ENCODE results near the gene RFX3.

The RFX3 gene

DNA sequence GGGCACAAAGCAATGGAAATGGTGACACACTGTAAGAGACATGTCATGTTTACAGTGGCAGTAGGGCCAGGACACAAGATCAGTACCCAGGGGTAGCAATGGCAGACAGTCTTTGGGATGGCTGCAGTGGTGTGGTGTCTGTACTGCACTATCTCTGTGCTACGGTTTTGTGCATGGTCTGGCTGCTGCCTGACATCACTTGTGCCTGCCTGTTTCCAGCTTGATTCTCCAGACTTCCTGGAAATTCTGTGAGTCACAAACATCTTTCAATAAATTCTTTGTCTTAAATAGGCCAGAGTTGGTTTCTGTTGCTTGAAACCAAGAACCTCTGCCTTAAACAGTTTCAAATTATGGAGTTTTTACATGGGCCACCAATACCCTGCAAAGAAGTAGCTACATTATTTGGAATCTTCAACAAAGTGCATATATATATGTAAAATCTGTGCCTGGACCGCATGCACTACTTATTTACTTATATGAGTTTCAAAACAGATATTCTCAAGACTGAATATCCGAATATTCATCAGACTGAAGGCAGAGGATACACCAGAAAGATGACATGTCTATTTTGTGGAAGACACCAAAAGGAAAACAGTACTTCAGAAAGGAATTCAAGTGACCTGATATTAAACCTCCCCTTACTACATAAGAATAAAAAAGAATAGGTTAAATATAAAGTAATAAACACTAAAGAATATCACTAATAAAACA is 188.1 kb downstream of the RFX3 start:
- TF ChIP-seq, protein P1, sequence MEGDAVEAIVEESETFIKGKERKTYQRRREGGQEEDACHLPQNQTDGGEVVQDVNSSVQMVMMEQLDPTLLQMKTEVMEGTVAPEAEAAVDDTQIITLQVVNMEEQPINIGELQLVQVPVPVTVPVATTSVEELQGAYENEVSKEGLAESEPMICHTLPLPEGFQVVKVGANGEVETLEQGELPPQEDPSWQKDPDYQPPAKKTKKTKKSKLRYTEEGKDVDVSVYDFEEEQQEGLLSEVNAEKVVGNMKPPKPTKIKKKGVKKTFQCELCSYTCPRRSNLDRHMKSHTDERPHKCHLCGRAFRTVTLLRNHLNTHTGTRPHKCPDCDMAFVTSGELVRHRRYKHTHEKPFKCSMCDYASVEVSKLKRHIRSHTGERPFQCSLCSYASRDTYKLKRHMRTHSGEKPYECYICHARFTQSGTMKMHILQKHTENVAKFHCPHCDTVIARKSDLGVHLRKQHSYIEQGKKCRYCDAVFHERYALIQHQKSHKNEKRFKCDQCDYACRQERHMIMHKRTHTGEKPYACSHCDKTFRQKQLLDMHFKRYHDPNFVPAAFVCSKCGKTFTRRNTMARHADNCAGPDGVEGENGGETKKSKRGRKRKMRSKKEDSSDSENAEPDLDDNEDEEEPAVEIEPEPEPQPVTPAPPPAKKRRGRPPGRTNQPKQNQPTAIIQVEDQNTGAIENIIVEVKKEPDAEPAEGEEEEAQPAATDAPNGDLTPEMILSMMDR (conservative IDR thresholded peaks at IDR 0.05), result no peak
- no peak for TF ChIP-seq ZFX (IDR thresholded peaks at IDR 0.05)

DNA sequence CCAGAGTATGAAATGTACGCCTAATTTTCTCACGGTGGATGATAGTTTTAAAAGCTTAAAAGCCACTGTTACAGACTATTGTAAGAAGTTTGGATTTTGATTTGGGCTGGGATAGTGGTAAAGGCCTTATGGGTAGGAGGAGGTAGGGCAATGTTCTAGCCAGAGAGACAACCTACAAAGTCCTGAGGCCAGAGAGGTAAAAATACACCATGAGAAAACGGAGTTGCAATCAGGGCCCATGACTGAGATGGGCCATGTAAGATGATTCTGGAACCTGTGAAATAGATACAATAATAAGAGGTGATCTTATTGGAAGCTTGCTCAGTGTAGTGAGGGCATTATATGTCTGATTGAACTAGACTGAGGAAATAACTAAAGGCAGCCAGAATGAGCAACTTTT is 188.8 kb downstream of the RFX3 start:
- TF ChIP-seq ZFX (IDR thresholded peaks at IDR 0.05), result no peak
- TF ChIP-seq, protein P1 (conservative IDR thresholded peaks at IDR 0.05), result no peak
- no peak overlapping the region for H3K27ac ChIP-seq

More for the DNA sequence above, 188.1 kb downstream of the RFX3 start:
- H3K27ac ChIP-seq, result no peak overlapping the region

DNA sequence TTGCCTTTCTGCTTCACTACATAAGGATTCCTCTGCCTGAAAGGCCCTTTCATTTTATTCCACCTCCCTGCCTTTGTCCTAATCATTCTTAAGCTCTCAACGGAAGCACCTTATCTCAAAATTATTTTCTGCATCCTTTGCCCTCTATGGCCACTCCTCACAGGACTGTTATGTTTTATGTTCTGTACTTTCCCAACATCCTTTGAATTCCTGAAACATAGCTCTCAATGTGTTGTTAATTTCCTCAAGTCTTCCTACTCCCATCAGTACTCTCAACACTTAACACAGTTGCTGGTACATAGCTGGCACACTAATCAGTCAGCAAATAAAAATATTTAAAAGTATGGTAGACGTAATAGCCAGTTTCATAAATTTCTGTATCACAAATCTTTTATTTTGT is 193.0 kb downstream of the RFX3 start:
- TF ChIP-seq, protein P1 (conservative IDR thresholded peaks at IDR 0.05), result no peak
- no peak for TF ChIP-seq ZFX (IDR thresholded peaks at IDR 0.05)
- H3K27ac ChIP-seq, result no peak overlapping the region

DNA sequence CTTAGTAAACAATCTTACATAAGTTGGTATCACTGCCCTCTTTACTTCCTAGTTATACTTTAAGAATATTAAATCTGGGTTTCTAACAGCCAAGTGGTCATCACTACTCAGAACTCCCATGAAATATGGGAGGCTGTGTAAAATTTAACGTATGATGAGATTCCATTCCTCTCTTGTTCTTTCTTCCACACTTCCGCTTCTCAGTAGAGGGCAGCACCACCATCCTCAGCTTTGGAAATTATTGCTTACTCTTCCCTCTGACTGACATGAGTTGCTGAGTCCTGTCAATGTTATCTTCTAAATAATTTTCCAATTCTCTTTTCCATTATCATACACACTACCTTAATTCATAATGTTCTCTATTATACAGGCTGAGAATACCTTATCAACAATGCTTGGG is 194.0 kb downstream of the RFX3 start:
- TF ChIP-seq, protein P1 (conservative IDR thresholded peaks at IDR 0.05), result peak; percentile 78
- TF ChIP-seq ZFX (IDR thresholded peaks at IDR 0.05), result no peak

DNA sequence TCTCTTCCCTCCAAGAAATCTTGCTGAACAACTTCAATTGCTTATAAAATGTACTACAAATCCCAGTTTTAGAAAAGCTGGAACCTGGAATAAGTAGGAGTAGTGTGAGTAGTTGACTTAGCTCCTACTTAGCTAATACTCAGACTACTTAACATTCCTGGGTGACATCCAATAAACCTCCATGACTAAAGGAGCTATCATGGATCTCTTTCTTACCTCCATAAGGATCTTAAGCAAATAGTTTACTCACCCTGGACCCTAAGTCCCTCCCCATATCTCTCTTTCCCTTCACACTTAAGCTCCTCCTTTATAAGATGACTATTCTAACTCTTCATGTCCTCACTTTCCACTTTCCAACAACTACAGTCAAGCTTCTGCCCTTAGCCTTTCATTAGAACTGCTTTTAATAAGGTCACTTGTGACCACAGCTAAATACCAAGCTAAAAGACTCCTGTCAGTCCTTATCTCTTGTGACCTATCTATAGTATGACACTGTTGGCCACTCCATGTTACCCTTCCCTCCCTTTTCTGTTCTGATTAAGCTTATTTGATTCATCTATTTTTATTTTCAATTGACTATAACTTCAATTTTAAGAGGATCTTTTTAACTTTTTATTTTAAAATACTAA is 194.9 kb downstream of the RFX3 start:
- TF ChIP-seq, protein P1 (conservative IDR thresholded peaks at IDR 0.05), result no peak
- no peak for TF ChIP-seq ZFX (IDR thresholded peaks at IDR 0.05)
- no peak overlapping the region for H3K27ac ChIP-seq

More for the DNA sequence above, 194.0 kb downstream of the RFX3 start:
- H3K27ac ChIP-seq, result no peak overlapping the region

DNA sequence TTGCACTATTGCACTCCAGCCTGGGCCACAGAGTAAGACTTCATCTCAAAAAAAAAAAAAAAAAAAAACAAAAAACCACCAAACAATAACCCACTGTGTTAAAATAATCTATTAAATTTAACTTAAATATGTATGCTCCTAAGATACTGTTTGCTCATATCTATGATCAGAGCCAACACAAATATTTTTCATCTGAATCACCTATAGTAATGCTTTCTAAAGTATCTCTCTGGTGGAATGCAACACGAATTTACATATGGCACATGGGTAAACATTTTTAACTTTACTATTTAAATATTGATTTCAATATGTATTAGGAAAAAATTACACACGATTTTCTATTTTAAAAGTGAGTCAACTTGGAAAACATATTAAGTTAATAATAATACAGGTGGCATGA is 196.4 kb downstream of the RFX3 start:
- H3K27ac ChIP-seq, result no peak overlapping the region
- TF ChIP-seq ZFX (IDR thresholded peaks at IDR 0.05), result no peak
- TF ChIP-seq, protein P1 (conservative IDR thresholded peaks at IDR 0.05), result no peak

DNA sequence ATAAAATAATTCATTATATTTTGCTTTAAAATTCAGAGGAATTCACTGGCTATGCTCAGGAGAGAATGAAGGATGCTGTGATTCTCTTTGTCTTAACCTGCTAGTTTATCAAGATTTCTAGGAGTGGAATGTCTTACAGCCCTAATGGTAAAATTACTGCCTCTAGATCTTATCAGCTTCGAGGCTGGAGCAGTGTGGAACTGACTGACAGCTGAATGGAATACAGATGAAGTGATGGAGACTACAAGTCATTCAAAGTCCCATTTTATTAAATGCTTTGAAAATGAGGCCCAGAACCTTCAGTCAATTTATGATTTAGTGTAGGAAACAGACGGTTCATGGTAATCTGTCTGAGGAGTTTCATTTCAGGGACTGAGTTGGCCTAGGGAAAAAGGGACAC is 202.1 kb downstream of the RFX3 start:
- no peak overlapping the region for H3K27ac ChIP-seq
- TF ChIP-seq, protein P1 (conservative IDR thresholded peaks at IDR 0.05), result no peak
- no peak for TF ChIP-seq ZFX (IDR thresholded peaks at IDR 0.05)

Measured in C4-2B (cell line).